ENCODE measurements around the gene TCFL5.

GRCh38 chr20:62876902-62877816 lies 15.5 kb upstream of the TCFL5 start:
- TF ChIP-seq POLR2AphosphoS5 (IDR thresholded peaks at IDR 0.05; ENCODE audit: low read depth, low read length): no peak
- no peak for TF ChIP-seq REST (IDR thresholded peaks at IDR 0.05; ENCODE audit: insufficient read depth in 1 of 2, low read depth in 2 of 2, low read length in 2 of 2)

All from PFSK-1 (cell line).